ENCODE measurements around the gene TGM1.

DNA sequence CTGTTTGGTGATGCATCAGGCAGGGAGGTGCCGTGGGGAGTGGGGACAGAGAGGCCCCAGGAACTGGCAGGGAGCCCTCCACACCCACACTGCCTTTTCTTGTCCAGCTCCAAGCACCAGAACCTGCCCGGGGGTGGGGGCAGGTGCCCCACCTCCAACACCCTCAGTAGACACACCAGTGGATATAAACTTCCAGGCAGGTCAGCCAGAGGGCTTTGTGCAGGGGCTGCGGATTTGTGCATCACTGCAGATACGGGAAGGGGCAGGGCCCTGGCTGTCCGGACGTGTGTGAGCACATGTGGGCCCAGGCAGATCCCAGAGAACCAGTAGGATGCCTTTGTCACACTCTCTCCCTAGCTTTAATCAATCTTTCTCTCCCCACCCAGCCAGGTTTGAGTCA, 1.3 kb upstream of the TGM1 start:
- TF ChIP-seq TAF1 (conservative IDR thresholded peaks at IDR 0.05): no peak
- TF ChIP-seq, protein P1, sequence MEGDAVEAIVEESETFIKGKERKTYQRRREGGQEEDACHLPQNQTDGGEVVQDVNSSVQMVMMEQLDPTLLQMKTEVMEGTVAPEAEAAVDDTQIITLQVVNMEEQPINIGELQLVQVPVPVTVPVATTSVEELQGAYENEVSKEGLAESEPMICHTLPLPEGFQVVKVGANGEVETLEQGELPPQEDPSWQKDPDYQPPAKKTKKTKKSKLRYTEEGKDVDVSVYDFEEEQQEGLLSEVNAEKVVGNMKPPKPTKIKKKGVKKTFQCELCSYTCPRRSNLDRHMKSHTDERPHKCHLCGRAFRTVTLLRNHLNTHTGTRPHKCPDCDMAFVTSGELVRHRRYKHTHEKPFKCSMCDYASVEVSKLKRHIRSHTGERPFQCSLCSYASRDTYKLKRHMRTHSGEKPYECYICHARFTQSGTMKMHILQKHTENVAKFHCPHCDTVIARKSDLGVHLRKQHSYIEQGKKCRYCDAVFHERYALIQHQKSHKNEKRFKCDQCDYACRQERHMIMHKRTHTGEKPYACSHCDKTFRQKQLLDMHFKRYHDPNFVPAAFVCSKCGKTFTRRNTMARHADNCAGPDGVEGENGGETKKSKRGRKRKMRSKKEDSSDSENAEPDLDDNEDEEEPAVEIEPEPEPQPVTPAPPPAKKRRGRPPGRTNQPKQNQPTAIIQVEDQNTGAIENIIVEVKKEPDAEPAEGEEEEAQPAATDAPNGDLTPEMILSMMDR (IDR thresholded peaks at IDR 0.05; ENCODE audit: low read depth, low read length, missing input control): no peak
- TF ChIP-seq SP1 (IDR thresholded peaks at IDR 0.05): no peak
- no peak for TF ChIP-seq YY1 (IDR thresholded peaks at IDR 0.05)
- TF ChIP-seq, protein P2, sequence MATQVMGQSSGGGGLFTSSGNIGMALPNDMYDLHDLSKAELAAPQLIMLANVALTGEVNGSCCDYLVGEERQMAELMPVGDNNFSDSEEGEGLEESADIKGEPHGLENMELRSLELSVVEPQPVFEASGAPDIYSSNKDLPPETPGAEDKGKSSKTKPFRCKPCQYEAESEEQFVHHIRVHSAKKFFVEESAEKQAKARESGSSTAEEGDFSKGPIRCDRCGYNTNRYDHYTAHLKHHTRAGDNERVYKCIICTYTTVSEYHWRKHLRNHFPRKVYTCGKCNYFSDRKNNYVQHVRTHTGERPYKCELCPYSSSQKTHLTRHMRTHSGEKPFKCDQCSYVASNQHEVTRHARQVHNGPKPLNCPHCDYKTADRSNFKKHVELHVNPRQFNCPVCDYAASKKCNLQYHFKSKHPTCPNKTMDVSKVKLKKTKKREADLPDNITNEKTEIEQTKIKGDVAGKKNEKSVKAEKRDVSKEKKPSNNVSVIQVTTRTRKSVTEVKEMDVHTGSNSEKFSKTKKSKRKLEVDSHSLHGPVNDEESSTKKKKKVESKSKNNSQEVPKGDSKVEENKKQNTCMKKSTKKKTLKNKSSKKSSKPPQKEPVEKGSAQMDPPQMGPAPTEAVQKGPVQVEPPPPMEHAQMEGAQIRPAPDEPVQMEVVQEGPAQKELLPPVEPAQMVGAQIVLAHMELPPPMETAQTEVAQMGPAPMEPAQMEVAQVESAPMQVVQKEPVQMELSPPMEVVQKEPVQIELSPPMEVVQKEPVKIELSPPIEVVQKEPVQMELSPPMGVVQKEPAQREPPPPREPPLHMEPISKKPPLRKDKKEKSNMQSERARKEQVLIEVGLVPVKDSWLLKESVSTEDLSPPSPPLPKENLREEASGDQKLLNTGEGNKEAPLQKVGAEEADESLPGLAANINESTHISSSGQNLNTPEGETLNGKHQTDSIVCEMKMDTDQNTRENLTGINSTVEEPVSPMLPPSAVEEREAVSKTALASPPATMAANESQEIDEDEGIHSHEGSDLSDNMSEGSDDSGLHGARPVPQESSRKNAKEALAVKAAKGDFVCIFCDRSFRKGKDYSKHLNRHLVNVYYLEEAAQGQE (IDR thresholded peaks at IDR 0.05): no peak

Measured in liver (tissue), 3 donors.